Activated CD8-positive, alpha-beta T cell treated with anti-CD3 and anti-CD28 coated beads for 36 hours (primary cell): ENCODE results near the gene GET4. TPM values are rescaled to one million over a fixed set of nuclear protein-coding genes. Genes with fewer than 3 reads are reported as not detected.

Source experiments
- ATAC-seq: fragments of 200-7000 bp; cut with Tn5 transposase; one replicate; pipeline ENCODE4 v1.10.0; 2021; ENCODE audit warnings: mild to moderate bottlenecking, moderate library complexity
- CTCF ChIA-PET: fragments of 350-600 bp; sonication (Branson Sonifier 250); formaldehyde crosslinking; loops from one replicate; lab custom pipeline; 2021; ENCODE audit warnings: antibody characterized with exemption; lab: Charles Lee
- POLR2A ChIA-PET: fragments of 350-600 bp; sonication (Branson Sonifier 250); formaldehyde crosslinking; loops from one replicate; lab custom pipeline; 2021; ENCODE audit warnings: antibody characterized with exemption; lab: Charles Lee
- DNase-seq: peaks from one replicate; pipeline ENCODE4 v3.0.0-alpha.2; 2020
- H3K27ac Mint-ChIP-seq: one replicate; pipeline ENCODE4 v1.8.0; 2021; ENCODE audit warnings: mild to moderate bottlenecking, mixed read lengths
- H3K27me3 Mint-ChIP-seq: one replicate; pipeline ENCODE4 v1.8.0; 2021; ENCODE audit warnings: mixed read lengths
- H3K36me3 Mint-ChIP-seq: one replicate; pipeline ENCODE4 v1.8.0; 2021; ENCODE audit warnings: low read depth, mixed read lengths
- H3K4me1 Mint-ChIP-seq: one replicate; pipeline ENCODE4 v1.8.0; 2021; ENCODE audit warnings: low read depth, mixed read lengths
- H3K4me3 Mint-ChIP-seq: one replicate; pipeline ENCODE4 v1.8.0; 2021; ENCODE audit warnings: mild to moderate bottlenecking, moderate library complexity, mixed read lengths
- H3K9me3 Mint-ChIP-seq: one replicate; pipeline ENCODE4 v1.8.0; 2021; ENCODE audit warnings: mixed read lengths
- intact Hi-C: fragments of 100-400 bp; cut with micrococcal nuclease; formaldehyde crosslinking; loops from one replicate; pipeline ENCODE4 v1.10.0; 2022
- total RNA-seq, 2 experiments: library from RNA; stranded (reverse); gene quantifications; one replicate each; pipeline ENCODE4 v1.2.3, GENCODE V29; 2021
- TF ChIP-seq, protein P1 (sequence below): fragments of 200-600 bp; IDR thresholded peaks from one replicate; pipeline ENCODE4 v1.8.0; 2022; ENCODE audit warnings: antibody characterized with exemption, mild to moderate bottlenecking

Gene GET4
- total RNA-seq, 2 experiments from 2014 or later, result 20.6 to 31.9 TPM

DNA sequence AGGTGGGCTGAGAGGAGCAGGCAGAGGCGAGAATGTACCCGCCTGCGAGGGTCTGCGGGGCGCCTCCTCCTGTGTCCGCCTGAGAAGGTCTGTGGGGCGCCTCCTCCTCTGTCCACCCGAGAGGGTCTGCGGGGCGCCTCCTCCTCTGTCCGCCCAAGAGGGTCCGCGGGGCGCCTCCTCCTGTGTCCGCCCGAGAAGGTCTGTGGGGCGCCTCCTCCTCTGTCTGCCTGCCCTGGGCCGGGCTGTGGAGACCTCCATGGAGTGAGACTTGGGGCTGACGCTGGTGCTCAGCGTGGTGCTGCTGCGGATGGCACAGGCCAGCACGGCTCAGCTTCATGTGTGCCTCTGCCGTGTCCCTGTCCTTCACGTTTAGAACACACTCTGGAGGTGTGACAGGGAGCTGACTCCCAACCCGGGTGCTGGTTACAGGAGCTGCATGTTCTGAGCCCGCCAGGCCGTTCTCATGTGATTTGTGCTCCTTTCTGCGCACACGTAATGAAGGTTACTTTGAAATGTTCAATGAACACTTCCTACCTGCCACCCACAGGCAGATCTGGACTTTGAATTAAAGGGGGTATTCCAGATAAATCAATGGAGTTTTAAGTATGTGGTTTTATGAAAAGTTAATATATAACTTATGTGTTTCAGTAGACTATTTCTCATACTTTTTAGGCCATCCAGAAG, 20.5 kb upstream of the GET4 start:
- TF ChIP-seq, protein P1, sequence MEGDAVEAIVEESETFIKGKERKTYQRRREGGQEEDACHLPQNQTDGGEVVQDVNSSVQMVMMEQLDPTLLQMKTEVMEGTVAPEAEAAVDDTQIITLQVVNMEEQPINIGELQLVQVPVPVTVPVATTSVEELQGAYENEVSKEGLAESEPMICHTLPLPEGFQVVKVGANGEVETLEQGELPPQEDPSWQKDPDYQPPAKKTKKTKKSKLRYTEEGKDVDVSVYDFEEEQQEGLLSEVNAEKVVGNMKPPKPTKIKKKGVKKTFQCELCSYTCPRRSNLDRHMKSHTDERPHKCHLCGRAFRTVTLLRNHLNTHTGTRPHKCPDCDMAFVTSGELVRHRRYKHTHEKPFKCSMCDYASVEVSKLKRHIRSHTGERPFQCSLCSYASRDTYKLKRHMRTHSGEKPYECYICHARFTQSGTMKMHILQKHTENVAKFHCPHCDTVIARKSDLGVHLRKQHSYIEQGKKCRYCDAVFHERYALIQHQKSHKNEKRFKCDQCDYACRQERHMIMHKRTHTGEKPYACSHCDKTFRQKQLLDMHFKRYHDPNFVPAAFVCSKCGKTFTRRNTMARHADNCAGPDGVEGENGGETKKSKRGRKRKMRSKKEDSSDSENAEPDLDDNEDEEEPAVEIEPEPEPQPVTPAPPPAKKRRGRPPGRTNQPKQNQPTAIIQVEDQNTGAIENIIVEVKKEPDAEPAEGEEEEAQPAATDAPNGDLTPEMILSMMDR, result no peak
- Mint-ChIP-seq H3K36me3 (peaks cover 20% of the 10 kb centered on the region), H3K27ac (no peak overlapping the region), H3K9me3 (no peaks in the 10 kb centered on the region), H3K4me3 (no peak overlapping the region), H3K27me3 (no peaks in the 10 kb centered on the region), H3K4me1 (no peaks in the 10 kb centered on the region)
- no peak for ATAC-seq
- POLR2A ChIA-PET, result no interaction called here
- CTCF ChIA-PET, result no interaction called here
- no peak for DNase-seq
- intact Hi-C loops, result no loop called here

DNA sequence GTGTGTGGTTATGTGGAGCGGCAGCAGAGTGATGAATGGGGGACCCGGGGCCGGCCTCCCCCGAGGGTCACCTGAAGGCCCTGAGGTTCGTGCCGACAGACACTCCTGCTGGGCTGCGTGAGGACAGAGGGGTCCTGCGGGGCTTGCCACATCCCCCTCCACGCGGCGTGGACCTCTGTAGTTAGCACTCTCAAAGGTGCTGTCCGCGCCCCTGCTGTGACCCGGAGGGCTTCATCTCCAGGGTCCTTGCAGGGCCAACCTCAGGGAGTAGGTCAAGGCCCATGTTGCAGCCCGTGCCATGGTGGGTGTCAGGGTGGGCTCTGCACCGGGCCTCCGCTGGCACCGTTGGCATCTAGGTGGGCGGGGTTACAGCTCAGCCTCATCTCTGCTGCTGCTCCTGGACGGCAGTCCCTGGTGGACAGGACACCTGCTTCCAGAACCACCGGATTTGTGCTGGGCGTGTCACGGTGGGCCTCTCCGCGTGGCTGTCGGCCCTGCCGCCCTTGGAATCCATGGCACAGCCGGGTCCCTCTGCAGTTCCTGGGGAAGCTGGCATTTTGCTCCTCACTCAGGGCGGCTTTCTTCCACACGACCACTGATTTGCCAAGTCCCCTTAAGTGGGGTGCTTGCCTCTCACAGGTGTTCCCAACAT, 19.8 kb upstream of the GET4 start:
- CTCF ChIA-PET, result interaction anchor here (1.3 kb wide), 1 partner anchor 17 kb away, joined by 6 read pairs; no protein-coding TSS in a partner anchor
- Mint-ChIP-seq H3K9me3 (no peaks in the 10 kb centered on the region), H3K27me3 (no peaks in the 10 kb centered on the region), H3K36me3 (peaks cover 20% of the 10 kb centered on the region), H3K27ac (no peak overlapping the region), H3K4me1 (no peaks in the 10 kb centered on the region), H3K4me3 (no peak overlapping the region)
- ATAC-seq (no peak), DNase-seq (no peak)
- intact Hi-C loops, result no loop called here
- POLR2A ChIA-PET, result no interaction called here
- TF ChIP-seq, protein P1, result no peak

DNA sequence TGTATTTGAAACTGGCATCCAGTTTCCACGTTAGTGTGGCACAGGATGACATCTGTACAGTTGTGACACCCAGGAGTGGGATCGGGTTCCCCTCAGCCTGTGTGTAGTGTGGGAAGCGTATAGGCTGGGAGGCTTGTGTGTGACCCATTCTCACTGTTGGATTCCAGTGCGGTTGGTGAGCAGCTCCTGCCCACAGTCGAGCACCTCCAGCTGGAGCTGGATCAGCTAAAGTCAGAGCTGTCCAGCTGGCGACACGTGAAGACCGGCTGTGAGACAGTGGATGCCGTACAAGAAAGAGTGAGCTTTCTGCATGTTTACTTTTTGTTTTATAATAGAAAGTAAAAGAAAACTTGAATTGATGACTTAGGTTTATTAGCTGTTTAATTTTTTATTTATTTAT, 18.7 kb upstream of the GET4 start:
- Mint-ChIP-seq H3K9me3 (no peaks in the 10 kb centered on the region), H3K27me3 (no peaks in the 10 kb centered on the region), H3K36me3 (peaks cover 22% of the 10 kb centered on the region), H3K4me3 (no peak overlapping the region), H3K4me1 (no peaks in the 10 kb centered on the region), H3K27ac (no peak overlapping the region)
- CTCF ChIA-PET, result interaction anchor here (1.3 kb wide), 1 partner anchor 16 kb away, joined by 6 read pairs; no protein-coding TSS in a partner anchor
- TF ChIP-seq, protein P1, result no peak
- ATAC-seq (no peak), DNase-seq (no peak)
- intact Hi-C loops, result no loop called here
- POLR2A ChIA-PET, result interaction anchor here (0.7 kb wide), 1 partner anchor 476 kb away, joined by 4 read pairs; no protein-coding TSS in a partner anchor

DNA sequence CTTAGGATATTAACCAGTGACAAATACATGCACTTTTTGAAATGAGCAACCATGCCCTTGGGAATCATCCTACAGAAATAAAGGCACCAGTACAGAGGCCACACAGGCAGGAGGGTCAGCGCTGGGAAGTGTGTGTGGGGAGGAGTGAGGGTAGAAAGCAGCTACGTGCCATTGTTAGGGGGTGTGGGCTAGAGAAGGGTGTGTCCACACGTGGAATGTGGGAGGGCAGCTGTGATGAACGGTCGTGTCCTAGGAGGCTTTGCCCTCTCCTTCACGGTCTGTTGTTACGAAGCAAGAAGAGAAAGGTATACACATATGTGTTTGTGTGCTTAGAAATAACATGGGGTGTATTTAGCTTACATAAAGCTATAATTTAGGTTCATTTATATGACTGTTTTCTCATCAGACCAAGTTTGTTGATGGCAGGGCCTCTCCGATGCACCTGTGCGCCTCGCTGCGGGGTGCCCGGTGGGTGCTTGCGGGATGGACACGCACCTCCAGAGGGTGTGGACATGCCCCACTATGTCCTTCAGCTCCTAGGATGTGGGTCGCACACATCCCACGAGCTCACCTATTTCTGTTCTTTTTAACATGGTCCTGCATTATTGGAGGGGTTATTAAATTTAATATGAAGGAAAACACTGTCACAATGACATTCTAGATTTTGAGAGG, 16.9 kb upstream of the GET4 start:
- TF ChIP-seq, protein P1, result no peak
- Mint-ChIP-seq H3K9me3 (no peaks in the 10 kb centered on the region), H3K4me1 (no peaks in the 10 kb centered on the region), H3K36me3 (peaks cover 20% of the 10 kb centered on the region), H3K27me3 (no peaks in the 10 kb centered on the region), H3K4me3 (no peak overlapping the region), H3K27ac (no peak overlapping the region)
- ATAC-seq, result no peak
- POLR2A ChIA-PET, result interaction anchor here (1.1 kb wide), 1 partner anchor 8 kb away, joined by 3 read pairs; no protein-coding TSS in a partner anchor
- CTCF ChIA-PET, result interaction anchor here (1.1 kb wide), 1 partner anchor 10 kb away, joined by 4 read pairs; no protein-coding TSS in a partner anchor
- DNase-seq, result no peak
- intact Hi-C loops, result no loop called here
